K562 (cell line): ENCODE data around the gene PRDM15. TPM values are rescaled to one million over a fixed set of nuclear protein-coding genes. Genes with fewer than 3 reads are reported as not detected.

ENCODE experiments used
- ATAC-seq: fragments of 200-7000 bp; cut with Tn5 transposase; 3 replicates; pipeline ENCODE4 v1.9.1; 2020; ENCODE audit warnings: moderate library complexity
- BruUV-seq: library from RNA; stranded (reverse); fragments of 400-500 nt; replicated peaks from 2 replicates; lab custom pipeline; 2021; lab: Mats Ljungman, UMichigan
- CTCF ChIA-PET: fragments of 300-600 bp; formaldehyde crosslinking; extraction: SDS; loops from one replicate; lab custom pipeline; 2021; ENCODE audit warnings: low intra/inter-chr PET ratio; lab: Yijun Ruan, JAX
- POLR2A ChIA-PET: fragments of 300-600, 350-650 bp; sonication (Branson Sonifier 250); formaldehyde crosslinking; extraction: SDS; loops from one replicate; lab custom pipeline; 2021; ENCODE audit warnings: antibody characterized with exemption, inconsistent platforms; lab: Yijun Ruan, JAX
- DNase-seq, 4 experiments: peaks; one replicate each; pipeline versions ENCODE4 v3.0.0 to v3.0.0-alpha.2; 2011 to 2018; ENCODE audit warnings: low spot score in 3 of 4, mixed read lengths in 3 of 4; ENCODE audit errors: extremely low read depth in 1 of 4
- FAIRE-seq: peaks from 2 replicates; lab custom pipeline; 2011; peaks lifted over from hg19 to GRCh38; lab: Jason Lieb, UNC
- H2AFZ ChIP-seq: 2 replicates; pipeline ENCODE4 v1.6.0; 2011; ENCODE audit warnings: low read depth, low read length, control low read depth, inconsistent platforms
- H3K27ac ChIP-seq: fragments of 200-600 bp; 3 replicates; pipeline ENCODE4 v1.8.0; 2011; ENCODE audit warnings: low read depth, mild to moderate bottlenecking, control low read depth, inconsistent platforms, low read length, moderate library complexity, mixed read lengths; ENCODE audit errors: extremely low read depth
- H3K27me3 ChIP-seq, 2 experiments: fragments of 300-600 bp in 1 of 2; 2 replicates in 1 of 2; 3 replicates in 1 of 2; pipeline versions ENCODE4 v1.6.0 to v1.8.0; 2011; ENCODE audit warnings: inconsistent platforms in 2 of 2, low read length in 2 of 2, mild to moderate bottlenecking in 1 of 2, mixed read lengths in 1 of 2, moderate library complexity in 1 of 2; ENCODE audit not compliant: control insufficient read depth in 2 of 2, insufficient read depth in 2 of 2
- H3K36me3 ChIP-seq: fragments of 300-600 bp; 3 replicates; pipeline ENCODE4 v1.8.0; 2011; ENCODE audit warnings: mild to moderate bottlenecking, low read length, inconsistent platforms; ENCODE audit not compliant: control insufficient read depth, insufficient read depth
- H3K4me1 ChIP-seq, 2 experiments: fragments of 200-600 bp in 1 of 2; replicated peaks in 1 of 2; 2 replicates in 1 of 2; 3 replicates in 1 of 2; pipeline versions ENCODE4 v1.5.1 to v1.8.0; 2011; ENCODE audit warnings: inconsistent platforms in 2 of 2, low read length in 2 of 2, mild to moderate bottlenecking in 1 of 2, mixed read lengths in 1 of 2, moderate library complexity in 1 of 2; ENCODE audit not compliant: control insufficient read depth in 2 of 2, insufficient read depth in 2 of 2
- H3K4me2 ChIP-seq: 2 replicates; pipeline ENCODE4 v1.6.1; 2011; ENCODE audit warnings: low read length, control low read depth, inconsistent platforms, mixed read lengths; ENCODE audit not compliant: insufficient read depth
- H3K4me3 ChIP-seq: fragments of 200-600 bp; sonication (generic), shearing (Covaris generic); 2 replicates; pipeline ENCODE4 v1.5.1; 2016; ENCODE audit warnings: control low read depth, inconsistent platforms
- H3K79me2 ChIP-seq: fragments of 200-600 bp; 3 replicates; pipeline ENCODE4 v1.8.0; 2011; ENCODE audit warnings: low read length, inconsistent platforms; ENCODE audit not compliant: control insufficient read depth, insufficient read depth
- H3K9ac ChIP-seq, 2 experiments: 2 replicates each; pipeline versions ENCODE4 v1.6.0 to v1.6.1; 2011; ENCODE audit warnings: low read depth in 2 of 2, low read length in 2 of 2, control low read depth in 1 of 2, inconsistent platforms in 1 of 2, mild to moderate bottlenecking in 1 of 2, mixed read lengths in 1 of 2; ENCODE audit not compliant: insufficient read depth in 1 of 2
- H3K9me1 ChIP-seq: one replicate; pipeline ENCODE4 v1.6.0; 2011; ENCODE audit warnings: inconsistent platforms, mild to moderate bottlenecking, low read length, moderate library complexity; ENCODE audit not compliant: control insufficient read depth, insufficient read depth
- H3K9me3 ChIP-seq: replicated peaks from 2 replicates; pipeline ENCODE4 v1.5.1; 2011; ENCODE audit warnings: low read depth, low read length, inconsistent platforms; ENCODE audit not compliant: control insufficient read depth, insufficient read depth
- H4K20me1 ChIP-seq: replicated peaks from 2 replicates; pipeline ENCODE4 v1.6.1; 2011; ENCODE audit warnings: low read length, inconsistent platforms, mixed read lengths; ENCODE audit not compliant: control insufficient read depth, insufficient read depth
- NRF1 ChIP-seq, 2 experiments: fragments of 450-650 bp; IDR thresholded peaks in 1 of 2; conservative IDR thresholded peaks in 1 of 2; 2 replicates each; pipeline ENCODE4 v1.6.1; 2014; ENCODE audit warnings: mild to moderate bottlenecking in 2 of 2
- ZKSCAN8 ChIP-seq: fragments of 200-800 bp; sonication (Bioruptor generic); IDR thresholded peaks from 2 replicates; pipeline ENCODE4 v1.6.1; 2016; ENCODE audit warnings: missing genetic modification characterization, missing compliant biosample characterization
- ZNF263 ChIP-seq: sonication (generic); formaldehyde crosslinking; IDR thresholded peaks from 2 replicates; pipeline ENCODE4 v1.8.0; 2022; ENCODE audit warnings: mild to moderate bottlenecking, missing genetic modification reagents, borderline replicate concordance
- WGBS: fragments of 100-300 bp; shearing (Covaris generic); methylation state at CpG from one replicate; pipeline ENCODE4 v1.1.6; 2016; ENCODE audit warnings: low coverage, mixed read lengths; ENCODE audit not compliant: insufficient coverage; ENCODE audit errors: missing lambda C conversion rate; 5-methylcytosine and 5-hydroxymethylcytosine counted together
- in situ Hi-C: fragments of 300-500 bp; cut with MboI; formaldehyde crosslinking; loops from 4 replicates; pipeline ENCODE4 v1.15.0; 2018; ENCODE audit warnings: inconsistent platforms, mixed read lengths
- intact Hi-C: fragments of 100-400 bp; cut with micrococcal nuclease; formaldehyde crosslinking; loops from 2 replicates; pipeline ENCODE4 v1.14.2; 2022
- polyA plus RNA-seq, 8 experiments: library from polyadenylated mRNA; depleted of rRNA in 4 of 8; stranded (reverse) in 5 of 8; unstranded in 3 of 8; fragments of >200 nt; fragmentation: Nextera tagmentation in 2 of 8; fragmentation: Illumina TruSeq in 1 of 8; extraction: Ambion mirVana in 2 of 8; extraction: Trizol in 1 of 8; gene quantifications; 2 replicates each; pipeline versions ENCODE4 v1.2.1 to v1.2.3, GENCODE V29; 2011 to 2014; ENCODE audit warnings: inconsistent platforms in 1 of 8, missing spikeins in 1 of 8
- total RNA-seq, 7 experiments: library from RNA; depleted of rRNA in 6 of 7; stranded (reverse); fragments of >200 nt in 6 of 7; fragmentation: Illumina TruSeq in 2 of 7; extraction: Trizol in 2 of 7; gene quantifications; 2 replicates each; pipeline versions ENCODE4 v1.2.1 to v1.2.3, GENCODE V29; 2011 to 2021; ENCODE audit warnings: low replicate concordance in 1 of 7
- TF ChIP-seq, protein P1 (sequence below): sonication (generic); formaldehyde crosslinking; IDR thresholded peaks from 2 replicates; pipeline ENCODE4 v1.8.1; 2023; ENCODE audit warnings: missing genetic modification reagents, mild to moderate bottlenecking, borderline replicate concordance

Gene PRDM15
- total and polyA plus RNA-seq, 9 of the 15 experiments (the other 6 are each of a cell fraction or from before 2014, with no cell fraction given), result 0.93 to 9.2 (median 6.2) TPM

DNA sequence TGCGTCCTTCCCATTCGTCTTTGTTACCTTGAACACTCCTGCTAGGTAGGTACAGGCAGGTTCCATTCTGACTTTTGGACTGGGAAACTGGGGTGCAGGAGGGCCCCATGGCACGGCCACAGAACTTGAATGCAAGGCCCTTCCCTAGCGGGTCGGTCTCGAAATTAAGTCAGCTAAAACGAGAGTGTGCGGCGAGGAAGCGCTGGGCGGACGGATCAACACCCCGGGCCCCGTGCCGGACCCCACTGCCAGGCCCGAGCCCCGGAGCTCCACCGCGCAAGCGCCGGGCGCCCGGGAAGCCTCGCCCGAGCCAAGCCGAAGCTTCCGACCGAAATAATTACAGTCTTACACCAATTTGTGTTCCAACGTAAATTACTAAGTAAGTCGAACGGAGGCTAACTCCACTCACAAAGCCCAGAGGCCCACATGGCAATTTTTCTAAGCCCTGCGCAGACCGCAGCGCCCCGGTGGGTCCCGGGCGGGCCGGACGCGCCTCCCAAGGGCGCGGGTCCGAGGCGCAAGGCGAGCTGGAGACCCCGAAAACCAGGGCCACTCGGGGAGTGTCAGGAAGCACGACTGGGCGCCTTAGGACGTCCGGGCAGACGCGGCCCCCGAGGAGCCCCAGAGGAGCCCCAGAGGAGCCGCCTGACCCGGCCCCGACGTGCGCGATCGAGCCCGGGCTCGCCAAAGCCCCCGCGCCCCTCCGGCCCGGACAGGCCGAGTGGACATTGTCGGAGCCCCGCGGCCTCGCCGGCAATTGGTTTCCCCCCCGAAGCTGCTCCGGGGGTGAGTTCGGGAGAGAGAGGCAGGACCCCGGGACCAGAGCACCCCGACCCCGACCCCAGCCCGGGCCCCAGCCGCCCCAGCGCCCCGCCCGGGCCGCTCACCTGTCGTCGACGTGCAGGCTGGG lies 112.9 kb downstream of the PRDM15 start:
- intact Hi-C loops, result no loop called here
- H3K27me3 ChIP-seq, result peaks cover 49 to 81% of the 10 kb centered on the region in 2 experiments
- POLR2A ChIA-PET, result no interaction called here
- BruUV-seq, result no TSS peak
- H3K9ac ChIP-seq, result no peak overlapping the region
- FAIRE-seq, result no peak
- in situ Hi-C loops, result no loop called here
- H4K20me1 ChIP-seq, result peaks cover 9% of the 10 kb centered on the region; the same call in 1 of the 2 replicates
- no peak for DNase-seq
- no peak overlapping the region for H3K4me3 ChIP-seq
- H3K4me1 ChIP-seq, result no peaks in the 10 kb centered on the region; a peak in 2 of 5 replicates
- no peak overlapping the region for H3K27ac ChIP-seq
- no peaks in the 10 kb centered on the region for H3K9me1 ChIP-seq
- CTCF ChIA-PET, result no interaction called here
- no peaks in the 10 kb centered on the region for H3K79me2 ChIP-seq
- ATAC-seq, result no peak
- no peak overlapping the region for H3K4me2 ChIP-seq
- H3K36me3 ChIP-seq, result no peaks in the 10 kb centered on the region
- H3K9me3 ChIP-seq, result no peaks in the 10 kb centered on the region
- TF ChIP-seq, protein P1, sequence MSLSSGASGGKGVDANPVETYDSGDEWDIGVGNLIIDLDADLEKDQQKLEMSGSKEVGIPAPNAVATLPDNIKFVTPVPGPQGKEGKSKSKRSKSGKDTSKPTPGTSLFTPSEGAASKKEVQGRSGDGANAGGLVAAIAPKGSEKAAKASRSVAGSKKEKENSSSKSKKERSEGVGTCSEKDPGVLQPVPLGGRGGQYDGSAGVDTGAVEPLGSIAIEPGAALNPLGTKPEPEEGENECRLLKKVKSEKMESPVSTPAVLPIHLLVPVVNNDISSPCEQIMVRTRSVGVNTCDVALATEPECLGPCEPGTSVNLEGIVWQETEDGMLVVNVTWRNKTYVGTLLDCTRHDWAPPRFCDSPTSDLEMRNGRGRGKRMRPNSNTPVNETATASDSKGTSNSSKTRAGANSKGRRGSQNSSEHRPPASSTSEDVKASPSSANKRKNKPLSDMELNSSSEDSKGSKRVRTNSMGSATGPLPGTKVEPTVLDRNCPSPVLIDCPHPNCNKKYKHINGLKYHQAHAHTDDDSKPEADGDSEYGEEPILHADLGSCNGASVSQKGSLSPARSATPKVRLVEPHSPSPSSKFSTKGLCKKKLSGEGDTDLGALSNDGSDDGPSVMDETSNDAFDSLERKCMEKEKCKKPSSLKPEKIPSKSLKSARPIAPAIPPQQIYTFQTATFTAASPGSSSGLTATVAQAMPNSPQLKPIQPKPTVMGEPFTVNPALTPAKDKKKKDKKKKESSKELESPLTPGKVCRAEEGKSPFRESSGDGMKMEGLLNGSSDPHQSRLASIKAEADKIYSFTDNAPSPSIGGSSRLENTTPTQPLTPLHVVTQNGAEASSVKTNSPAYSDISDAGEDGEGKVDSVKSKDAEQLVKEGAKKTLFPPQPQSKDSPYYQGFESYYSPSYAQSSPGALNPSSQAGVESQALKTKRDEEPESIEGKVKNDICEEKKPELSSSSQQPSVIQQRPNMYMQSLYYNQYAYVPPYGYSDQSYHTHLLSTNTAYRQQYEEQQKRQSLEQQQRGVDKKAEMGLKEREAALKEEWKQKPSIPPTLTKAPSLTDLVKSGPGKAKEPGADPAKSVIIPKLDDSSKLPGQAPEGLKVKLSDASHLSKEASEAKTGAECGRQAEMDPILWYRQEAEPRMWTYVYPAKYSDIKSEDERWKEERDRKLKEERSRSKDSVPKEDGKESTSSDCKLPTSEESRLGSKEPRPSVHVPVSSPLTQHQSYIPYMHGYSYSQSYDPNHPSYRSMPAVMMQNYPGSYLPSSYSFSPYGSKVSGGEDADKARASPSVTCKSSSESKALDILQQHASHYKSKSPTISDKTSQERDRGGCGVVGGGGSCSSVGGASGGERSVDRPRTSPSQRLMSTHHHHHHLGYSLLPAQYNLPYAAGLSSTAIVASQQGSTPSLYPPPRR, result no peak
- TF ChIP-seq NRF1 (conservative IDR thresholded peaks at IDR 0.05 in 1 of 2, IDR thresholded peaks at IDR 0.05 in 1 of 2) (0 out of 4 replicates have a peak, but pooled peaks of 1 of the 2 experiments have one; percentile 23), ZKSCAN8 (CRISPR knock-in tag) (no peak), ZNF263 (CRISPR knock-in tag) (no peak)
- no peak overlapping the region for H2AFZ ChIP-seq
- 40% methylated on average over 78 of the region's 88 CpGs for WGBS
